ENCODE measurements around the gene CADM1.

- no peak for TF ChIP-seq CTCF (IDR thresholded peaks at IDR 0.05)
- TF ChIP-seq POLR2A (IDR thresholded peaks at IDR 0.05): no peak
Observed at GRCh38 chr11:115481528-115481927, 22.7 kb downstream of the CADM1 start.
